ENCODE results near the gene KLHDC9. TPM values are rescaled to one million over a fixed set of nuclear protein-coding genes. Genes with fewer than 3 reads are reported as not detected.

The KLHDC9 gene
- total and polyA plus RNA-seq, 2 donors (not counting 1 experiment from before 2014, with no cell fraction given): 1.6 to 2.7 TPM

GRCh38 chr1:161085165-161085564, 13.0 kb upstream of the KLHDC9 start:
- 90% methylated on average over 1 of the region's 2 CpGs for WGBS (ENCODE audit: insufficient coverage)

GRCh38 chr1:161086457-161086856, 11.7 kb upstream of the KLHDC9 start:
- Mint-ChIP-seq H3K4me3 (no peak overlapping the region), H3K9me3 (ENCODE audit: insufficient read depth) (no peaks in the 10 kb centered on the region), H3K27me3 (peaks cover 3% of the 10 kb centered on the region), H3K4me1 (no peaks in the 10 kb centered on the region), H3K27ac (no peak overlapping the region)
- Histone ChIP-seq H3K4me2 (replicated peaks; ENCODE audit: low read depth, low read length, poor library complexity, severe bottlenecking) (no peak overlapping the region), H2AFZ (ENCODE audit: insufficient read depth, low read depth, low read length, poor library complexity, severe bottlenecking) (no peak overlapping the region), H3K4me3 (ENCODE audit: control extremely low read depth in 1 of 5, extremely low read depth in 1 of 5, insufficient read depth in 1 of 5, low read depth in 2 of 5, low read length in 4 of 5) (no peak overlapping the region), H3K9me3 (ENCODE audit: control extremely low read depth in 1 of 3, control insufficient read depth in 2 of 3, insufficient read depth in 1 of 3, low read length in 2 of 3) (no peaks in the 10 kb centered on the region), H3K79me2 (ENCODE audit: control insufficient read depth, insufficient read depth, low read length) (no peaks in the 10 kb centered on the region), H3K36me3 (replicated peaks in 1 of 2; ENCODE audit: control extremely low read depth in 1 of 2, control insufficient read depth in 1 of 2, extremely low read depth in 1 of 2, insufficient read depth in 2 of 2, low read length in 1 of 2) (no peaks in the 10 kb centered on the region), H3K9ac (ENCODE audit: low read length) (no peak overlapping the region), H3K4me1 (ENCODE audit: control insufficient read depth in 2 of 2, insufficient read depth in 2 of 2, low read length in 2 of 2) (no peaks in the 10 kb centered on the region), H3K27ac (ENCODE audit: low read length in 2 of 2) (no peak overlapping the region), H3K27me3 (replicated peaks in 1 of 4; ENCODE audit: control extremely low read depth in 1 of 4, control insufficient read depth in 3 of 4, insufficient read depth in 4 of 4, low read length in 3 of 4) (no peaks in the 10 kb centered on the region), H4K20me1 (ENCODE audit: control insufficient read depth, insufficient read depth, low read length, poor library complexity, severe bottlenecking) (no peaks in the 10 kb centered on the region)
- 85% methylated on average over 4 of the region's 4 CpGs for WGBS (ENCODE audit: insufficient coverage)
- intact Hi-C loops (cut with micrococcal nuclease): no loop called here
- DNase-seq (no peak), ATAC-seq (ENCODE audit: low read depth) (no peak)
- CTCF ChIA-PET: interaction anchor here (1.0 to 1.2 kb wide), 3 partner anchors 11 to 89 kb away, joined by 3 to 4 read pairs (median 3); no protein-coding TSS in a partner anchor
- TF ChIP-seq CTCF (IDR thresholded peaks at IDR 0.05) (no peak), EZH2 (IDR thresholded peaks at IDR 0.05; ENCODE audit: borderline replicate concordance, insufficient read depth, low read depth, low read length, poor library complexity, severe bottlenecking) (no peak)
- POLR2A ChIA-PET: interaction anchor here (0.5 kb wide), 1 partner anchor 60 kb away, joined by 4 read pairs; no protein-coding TSS in a partner anchor

More at GRCh38 chr1:161085165-161085564, 13.0 kb upstream of the KLHDC9 start:
- Histone ChIP-seq H3K4me2 (replicated peaks; ENCODE audit: low read depth, low read length, poor library complexity, severe bottlenecking) (no peak overlapping the region), H3K9ac (ENCODE audit: low read length) (no peak overlapping the region), H3K27ac (ENCODE audit: low read length in 2 of 2) (no peak overlapping the region), H3K4me3 (ENCODE audit: control extremely low read depth in 1 of 5, extremely low read depth in 1 of 5, insufficient read depth in 1 of 5, low read depth in 2 of 5, low read length in 4 of 5) (no peak overlapping the region), H3K36me3 (replicated peaks in 1 of 2; ENCODE audit: control extremely low read depth in 1 of 2, control insufficient read depth in 1 of 2, extremely low read depth in 1 of 2, insufficient read depth in 2 of 2, low read length in 1 of 2) (no peaks in the 10 kb centered on the region), H3K4me1 (ENCODE audit: control insufficient read depth in 2 of 2, insufficient read depth in 2 of 2, low read length in 2 of 2) (no peaks in the 10 kb centered on the region), H4K20me1 (ENCODE audit: control insufficient read depth, insufficient read depth, low read length, poor library complexity, severe bottlenecking) (no peaks in the 10 kb centered on the region), H3K9me3 (ENCODE audit: control extremely low read depth in 1 of 3, control insufficient read depth in 2 of 3, insufficient read depth in 1 of 3, low read length in 2 of 3) (no peaks in the 10 kb centered on the region), H3K27me3 (replicated peaks in 1 of 4; ENCODE audit: control extremely low read depth in 1 of 4, control insufficient read depth in 3 of 4, insufficient read depth in 4 of 4, low read length in 3 of 4) (no peaks in the 10 kb centered on the region), H3K79me2 (ENCODE audit: control insufficient read depth, insufficient read depth, low read length) (no peaks in the 10 kb centered on the region), H2AFZ (ENCODE audit: insufficient read depth, low read depth, low read length, poor library complexity, severe bottlenecking) (no peak overlapping the region)
- DNase-seq: no peak
- no peak overlapping the region for H3K27ac Mint-ChIP-seq
- no peak overlapping the region for H3K4me3 Mint-ChIP-seq
- H3K4me1 Mint-ChIP-seq: no peaks in the 10 kb centered on the region
- TF ChIP-seq EZH2 (IDR thresholded peaks at IDR 0.05; ENCODE audit: borderline replicate concordance, insufficient read depth, low read depth, low read length, poor library complexity, severe bottlenecking): no peak
- no peak for TF ChIP-seq CTCF (IDR thresholded peaks at IDR 0.05)
- intact Hi-C loops (cut with micrococcal nuclease): no loop called here
- POLR2A ChIA-PET: no interaction called here
- H3K9me3 Mint-ChIP-seq (ENCODE audit: insufficient read depth): no peaks in the 10 kb centered on the region
- CTCF ChIA-PET: interaction anchor here (1.1 kb wide), 1 partner anchor 14 kb away, joined by 4 read pairs; no protein-coding TSS in a partner anchor
- no peak for ATAC-seq (ENCODE audit: low read depth)
- H3K27me3 Mint-ChIP-seq: peaks cover 7% of the 10 kb centered on the region
